ENCODE data around the gene STEAP3. TPM values are rescaled to one million over a fixed set of nuclear protein-coding genes. Genes with fewer than 3 reads are reported as not detected.

The STEAP3 gene
- total and polyA plus RNA-seq, 4 experiments from 2014 or later = 0.32 TPM; not detected in 3

- no peaks in the 10 kb centered on the region for H3K36me3 Mint-ChIP-seq
- H3K4me3 Mint-ChIP-seq = no peak overlapping the region
- Histone ChIP-seq H3K4me3 (ENCODE audit: low read length in 2 of 2) (no peak overlapping the region), H3K27me3 (ENCODE audit: insufficient read depth, low read length) (no peaks in the 10 kb centered on the region), H3K27ac (ENCODE audit: low read depth, low read length) (no peak overlapping the region), H3K4me1 (ENCODE audit: insufficient read depth, low read length) (no peaks in the 10 kb centered on the region), H3K36me3 (ENCODE audit: insufficient read depth, low read length) (no peaks in the 10 kb centered on the region), H3K9me3 (ENCODE audit: control insufficient read depth in 1 of 2, low read length in 2 of 2) (no peaks in the 10 kb centered on the region)
- ChIA-PET CTCF (ENCODE audit: partially characterized antibody) (no interaction called here), POLR2A (ENCODE audit: partially characterized antibody) (no interaction called here)
- peak overlapping the region in 1 of 7 donors; percentile 32 for H3K27ac Mint-ChIP-seq
- no peaks in the 10 kb centered on the region for H3K4me1 Mint-ChIP-seq
- no peak for DNase-seq
- peaks cover 2 to 4% of the 10 kb centered on the region in 2 donors for H3K27me3 Mint-ChIP-seq
- H3K9me3 Mint-ChIP-seq = peaks cover 0 to 2% (median 0%) of the 10 kb centered on the region in 8 donors
- intact Hi-C loops (cut with micrococcal nuclease) = loop anchor here (10.0 kb wide), 2 partner anchors 378 to 1218 kb away; no protein-coding TSS in a partner anchor
These were observed 39.4 kb downstream of the STEAP3 start for GRCh38 chr2:119263025-119263424.

GRCh38 chr2:119263656-119264055, 40.0 kb downstream of the STEAP3 start:
- no peak for DNase-seq
- no peak overlapping the region for H3K27ac ChIP-seq (ENCODE audit: low read depth, low read length)
- no peaks in the 10 kb centered on the region for H3K4me1 Mint-ChIP-seq
- ChIA-PET CTCF (ENCODE audit: partially characterized antibody) (interaction anchor here (1.7 kb wide), 1 partner anchor 15 kb away, joined by 5 read pairs; no protein-coding TSS in a partner anchor), POLR2A (ENCODE audit: partially characterized antibody) (no interaction called here)
- H3K4me1 ChIP-seq (ENCODE audit: insufficient read depth, low read length) = no peaks in the 10 kb centered on the region
- no peaks in the 10 kb centered on the region for H3K27me3 ChIP-seq (ENCODE audit: insufficient read depth, low read length)
- no peak overlapping the region for H3K4me3 Mint-ChIP-seq
- no peaks in the 10 kb centered on the region for H3K36me3 Mint-ChIP-seq
- peaks cover 0 to 2% (median 0%) of the 10 kb centered on the region in 8 donors for H3K9me3 Mint-ChIP-seq
- no peaks in the 10 kb centered on the region for H3K36me3 ChIP-seq (ENCODE audit: insufficient read depth, low read length)
- peaks cover 2 to 4% of the 10 kb centered on the region in 2 donors for H3K27me3 Mint-ChIP-seq
- no peak overlapping the region for H3K27ac Mint-ChIP-seq
- H3K9me3 ChIP-seq (ENCODE audit: control insufficient read depth in 1 of 2, low read length in 2 of 2) = no peaks in the 10 kb centered on the region
- intact Hi-C loops (cut with micrococcal nuclease) = loop anchor here (10.0 kb wide), 2 partner anchors 379 to 1219 kb away; no protein-coding TSS in a partner anchor
- no peak overlapping the region for H3K4me3 ChIP-seq (ENCODE audit: low read length in 2 of 2)

- CTCF ChIA-PET (ENCODE audit: partially characterized antibody) = interaction anchor here (0.6 to 2.8 kb wide), 7 partner anchors 10 to 1218 kb away, joined by 3 to 8 read pairs (median 4); no protein-coding TSS in a partner anchor
- no peak overlapping the region for H3K4me3 Mint-ChIP-seq
These were observed 41.4 kb downstream of the STEAP3 start for GRCh38 chr2:119264781-119265692.

GRCh38 chr2:119265693-119266066, 42.0 kb downstream of the STEAP3 start:
- peak overlapping the region in 1 of 7 donors; percentile 8 for H3K27ac Mint-ChIP-seq
- POLR2A ChIA-PET (ENCODE audit: partially characterized antibody) = no interaction called here

More at GRCh38 chr2:119264781-119265692, 41.4 kb downstream of the STEAP3 start:
- H3K36me3 Mint-ChIP-seq = no peaks in the 10 kb centered on the region
- no peaks in the 10 kb centered on the region for H3K4me1 Mint-ChIP-seq
- POLR2A ChIA-PET (ENCODE audit: partially characterized antibody) = interaction anchor here (0.6 kb wide), 1 partner anchor 16 kb away, joined by 4 read pairs; no protein-coding TSS in a partner anchor
- no peaks in the 10 kb centered on the region for H3K9me3 ChIP-seq (ENCODE audit: control insufficient read depth in 1 of 2, low read length in 2 of 2)
- peak in 3 of 5 donors; percentile 5 to 11 (median 9) for DNase-seq
- H3K27ac ChIP-seq (ENCODE audit: low read depth, low read length) = no peak overlapping the region
- no peak overlapping the region for H3K27ac Mint-ChIP-seq
- peaks cover 0 to 2% (median 0%) of the 10 kb centered on the region in 8 donors for H3K9me3 Mint-ChIP-seq
- H3K4me3 ChIP-seq (ENCODE audit: low read length in 2 of 2) = no peak overlapping the region
- H3K27me3 Mint-ChIP-seq = peaks cover 2 to 4% of the 10 kb centered on the region in 2 donors
- intact Hi-C loops (cut with micrococcal nuclease) = loop anchor here (10.0 kb wide), 2 partner anchors 380 to 1220 kb away; no protein-coding TSS in a partner anchor
- H3K36me3 ChIP-seq (ENCODE audit: insufficient read depth, low read length) = no peaks in the 10 kb centered on the region
- H3K27me3 ChIP-seq (ENCODE audit: insufficient read depth, low read length) = no peaks in the 10 kb centered on the region
- H3K4me1 ChIP-seq (ENCODE audit: insufficient read depth, low read length) = no peaks in the 10 kb centered on the region

GRCh38 chr2:119266091-119266589, 42.5 kb downstream of the STEAP3 start:
- POLR2A ChIA-PET (ENCODE audit: partially characterized antibody) = no interaction called here
- H3K27me3 Mint-ChIP-seq = peaks cover 2 to 4% of the 10 kb centered on the region in 2 donors
- Histone ChIP-seq H3K4me3 (ENCODE audit: low read length in 2 of 2) (no peak overlapping the region), H3K36me3 (ENCODE audit: insufficient read depth, low read length) (no peaks in the 10 kb centered on the region), H3K27me3 (ENCODE audit: insufficient read depth, low read length) (no peaks in the 10 kb centered on the region), H3K4me1 (ENCODE audit: insufficient read depth, low read length) (no peaks in the 10 kb centered on the region), H3K27ac (ENCODE audit: low read depth, low read length) (no peak overlapping the region), H3K9me3 (ENCODE audit: control insufficient read depth in 1 of 2, low read length in 2 of 2) (no peaks in the 10 kb centered on the region)
- intact Hi-C loops (cut with micrococcal nuclease) = loop anchor here (10.0 kb wide), 2 partner anchors 381 to 1221 kb away; no protein-coding TSS in a partner anchor
- CTCF ChIA-PET (ENCODE audit: partially characterized antibody) = interaction anchor here (0.9 to 2.8 kb wide), 4 partner anchors 9 to 1219 kb away, joined by 3 to 6 read pairs (median 4); no protein-coding TSS in a partner anchor
- H3K9me3 Mint-ChIP-seq = peaks cover 0 to 2% (median 0%) of the 10 kb centered on the region in 8 donors
- H3K27ac Mint-ChIP-seq = peak overlapping the region in 1 of 7 donors; percentile 8
- H3K4me1 Mint-ChIP-seq = no peaks in the 10 kb centered on the region
- H3K36me3 Mint-ChIP-seq = no peaks in the 10 kb centered on the region
- no peak overlapping the region for H3K4me3 Mint-ChIP-seq
- no peak for DNase-seq

More at GRCh38 chr2:119265693-119266066, 42.0 kb downstream of the STEAP3 start:
- Histone ChIP-seq H3K4me1 (ENCODE audit: insufficient read depth, low read length) (no peaks in the 10 kb centered on the region), H3K27ac (ENCODE audit: low read depth, low read length) (no peak overlapping the region), H3K36me3 (ENCODE audit: insufficient read depth, low read length) (no peaks in the 10 kb centered on the region), H3K9me3 (ENCODE audit: control insufficient read depth in 1 of 2, low read length in 2 of 2) (no peaks in the 10 kb centered on the region), H3K4me3 (ENCODE audit: low read length in 2 of 2) (no peak overlapping the region), H3K27me3 (ENCODE audit: insufficient read depth, low read length) (no peaks in the 10 kb centered on the region)
- no peaks in the 10 kb centered on the region for H3K4me1 Mint-ChIP-seq
- no peak overlapping the region for H3K4me3 Mint-ChIP-seq
- CTCF ChIA-PET (ENCODE audit: partially characterized antibody) = interaction anchor here (0.9 to 2.8 kb wide), 4 partner anchors 10 to 1219 kb away, joined by 3 to 6 read pairs (median 4); no protein-coding TSS in a partner anchor
- peaks cover 0 to 2% (median 0%) of the 10 kb centered on the region in 8 donors for H3K9me3 Mint-ChIP-seq
- peaks cover 2 to 4% of the 10 kb centered on the region in 2 donors for H3K27me3 Mint-ChIP-seq
- intact Hi-C loops (cut with micrococcal nuclease) = loop anchor here (10.0 kb wide), 2 partner anchors 381 to 1221 kb away; no protein-coding TSS in a partner anchor
- H3K36me3 Mint-ChIP-seq = no peaks in the 10 kb centered on the region
- no peak for DNase-seq

GRCh38 chr2:119267604-119268003, 44.0 kb downstream of the STEAP3 start:
- intact Hi-C loops (cut with micrococcal nuclease) = loop anchor here (10.0 kb wide), 2 partner anchors 383 to 1223 kb away; no protein-coding TSS in a partner anchor
- no peak overlapping the region for H3K27ac Mint-ChIP-seq
- CTCF ChIA-PET (ENCODE audit: partially characterized antibody) = no interaction called here

GRCh38 chr2:119276864-119277263, 53.2 kb downstream of the STEAP3 start:
- H3K27me3 Mint-ChIP-seq = no peaks in the 10 kb centered on the region
- H3K36me3 Mint-ChIP-seq = no peaks in the 10 kb centered on the region
- H3K4me3 Mint-ChIP-seq = no peak overlapping the region
- intact Hi-C loops (cut with micrococcal nuclease) = no loop called here
- CTCF ChIA-PET (ENCODE audit: partially characterized antibody) = no interaction called here
- Histone ChIP-seq H3K27me3 (ENCODE audit: insufficient read depth, low read length) (no peaks in the 10 kb centered on the region), H3K9me3 (ENCODE audit: control insufficient read depth in 1 of 2, low read length in 2 of 2) (no peaks in the 10 kb centered on the region), H3K36me3 (ENCODE audit: insufficient read depth, low read length) (no peaks in the 10 kb centered on the region), H3K4me3 (ENCODE audit: low read length in 2 of 2) (no peak overlapping the region), H3K27ac (ENCODE audit: low read depth, low read length) (no peak overlapping the region), H3K4me1 (ENCODE audit: insufficient read depth, low read length) (no peaks in the 10 kb centered on the region)
- POLR2A ChIA-PET (ENCODE audit: partially characterized antibody) = no interaction called here
- no peak overlapping the region for H3K27ac Mint-ChIP-seq
- peaks cover 0 to 4% (median 0%) of the 10 kb centered on the region in 8 donors for H3K9me3 Mint-ChIP-seq
- no peaks in the 10 kb centered on the region for H3K4me1 Mint-ChIP-seq
- no peak for DNase-seq

More at GRCh38 chr2:119267604-119268003, 44.0 kb downstream of the STEAP3 start:
- Mint-ChIP-seq H3K36me3 (no peaks in the 10 kb centered on the region), H3K9me3 (peaks cover 0 to 3% (median 0%) of the 10 kb centered on the region in 8 donors), H3K4me3 (no peak overlapping the region), H3K4me1 (no peaks in the 10 kb centered on the region), H3K27me3 (peaks cover 2 to 4% of the 10 kb centered on the region in 2 donors)
- Histone ChIP-seq H3K4me1 (ENCODE audit: insufficient read depth, low read length) (no peaks in the 10 kb centered on the region), H3K27ac (ENCODE audit: low read depth, low read length) (no peak overlapping the region), H3K36me3 (ENCODE audit: insufficient read depth, low read length) (no peaks in the 10 kb centered on the region), H3K4me3 (ENCODE audit: low read length in 2 of 2) (no peak overlapping the region), H3K9me3 (ENCODE audit: control insufficient read depth in 1 of 2, low read length in 2 of 2) (no peaks in the 10 kb centered on the region), H3K27me3 (ENCODE audit: insufficient read depth, low read length) (no peaks in the 10 kb centered on the region)
- POLR2A ChIA-PET (ENCODE audit: partially characterized antibody) = no interaction called here
- DNase-seq = no peak
